ENCODE results near the gene SMIM10.
"Not testable (repeated sequence)": the region's sequence is repeated elsewhere in the genome, so short reads cannot be mapped to it uniquely, and the experiment has no call there.

The SMIM10 gene

GRCh38 chrX:134990801-134991481 is at the start of gene SMIM10:
TSS of gene SMIM10 (plus strand) at chrX:134990991. CDS start at chrX:134991096, 105 bp downstream.
- Histone ChIP-seq H3K79me2 (no peaks in the 10 kb centered on the region), H3K4me3 (ENCODE audit: low read depth, low read length) (peak within 1 kb of the TSS; percentile 5), H3K4me1 (peaks cover 2% of the 10 kb centered on the region), H3K9ac (no peak within 1 kb of the TSS), H3K9me3 (ENCODE audit: control insufficient read depth, low read length) (no peaks in the 10 kb centered on the region), H3K4me2 (ENCODE audit: low read length) (no peak within 1 kb of the TSS), H3K27ac (peak within 1 kb of the TSS; percentile 63), H3K27me3 (ENCODE audit: control insufficient read depth, insufficient read depth, low read length) (no peaks in the 10 kb centered on the region), H2AFZ (peak within 1 kb of the TSS; percentile 82), H3K36me3 (ENCODE audit: control insufficient read depth, insufficient read depth, low read length) (no peaks in the 10 kb centered on the region)
- no peak for TF ChIP-seq CTCF (IDR thresholded peaks at IDR 0.05)

- H3K4me1 ChIP-seq; H3K79me2 ChIP-seq; H3K9ac ChIP-seq; H3K4me2 ChIP-seq (ENCODE audit: low read length); H3K27me3 ChIP-seq (ENCODE audit: control insufficient read depth, insufficient read depth, low read length); H3K9me3 ChIP-seq (ENCODE audit: control insufficient read depth, low read length); H3K27ac ChIP-seq; H3K36me3 ChIP-seq (ENCODE audit: control insufficient read depth, insufficient read depth, low read length); H3K4me3 ChIP-seq (ENCODE audit: low read depth, low read length); H2AFZ ChIP-seq: not testable (repeated sequence)
Observed at GRCh38 chrX:134946364-134946763, 44.4 kb upstream of the SMIM10 start.

GRCh38 chrX:134948333-134949241 is 42.2 kb upstream of the SMIM10 start:
- Histone ChIP-seq H3K9me3 (ENCODE audit: control insufficient read depth, low read length) (no peaks in the 10 kb centered on the region), H2AFZ (no peak overlapping the region), H3K4me2 (ENCODE audit: low read length) (no peak overlapping the region), H3K4me1 (no peaks in the 10 kb centered on the region), H3K27me3 (ENCODE audit: control insufficient read depth, insufficient read depth, low read length) (no peaks in the 10 kb centered on the region), H3K36me3 (ENCODE audit: control insufficient read depth, insufficient read depth, low read length) (no peaks in the 10 kb centered on the region), H3K79me2 (no peaks in the 10 kb centered on the region), H3K27ac (no peak overlapping the region), H3K4me3 (ENCODE audit: low read depth, low read length) (no peak overlapping the region), H3K9ac (no peak overlapping the region)
- TF ChIP-seq CTCF (IDR thresholded peaks at IDR 0.05), result no peak

- no peaks in the 10 kb centered on the region for H3K4me1 ChIP-seq
- no peaks in the 10 kb centered on the region for H3K27me3 ChIP-seq (ENCODE audit: control insufficient read depth, insufficient read depth, low read length)
- H3K4me3 ChIP-seq (ENCODE audit: low read depth, low read length), result no peak overlapping the region
- TF ChIP-seq CTCF (IDR thresholded peaks at IDR 0.05), result no peak
- H3K9ac ChIP-seq, result no peak overlapping the region
- no peak overlapping the region for H3K27ac ChIP-seq
- H3K79me2 ChIP-seq, result no peaks in the 10 kb centered on the region
- no peaks in the 10 kb centered on the region for H3K36me3 ChIP-seq (ENCODE audit: control insufficient read depth, insufficient read depth, low read length)
- no peak overlapping the region for H3K4me2 ChIP-seq (ENCODE audit: low read length)
- no peak overlapping the region for H2AFZ ChIP-seq
- no peaks in the 10 kb centered on the region for H3K9me3 ChIP-seq (ENCODE audit: control insufficient read depth, low read length)
Observed at GRCh38 chrX:134949271-134949670, 41.5 kb upstream of the SMIM10 start.

- Histone ChIP-seq H3K4me3 (ENCODE audit: low read depth, low read length) (no peak overlapping the region), H3K4me2 (ENCODE audit: low read length) (no peak overlapping the region)
- no peak for TF ChIP-seq CTCF (IDR thresholded peaks at IDR 0.05)
Observed at GRCh38 chrX:134957836-134958235, 33.0 kb upstream of the SMIM10 start.

GRCh38 chrX:134960366-134960765 is 30.4 kb upstream of the SMIM10 start:
- H3K27ac ChIP-seq; H3K36me3 ChIP-seq (ENCODE audit: control insufficient read depth, insufficient read depth, low read length); H3K27me3 ChIP-seq (ENCODE audit: control insufficient read depth, insufficient read depth, low read length); H3K4me2 ChIP-seq (ENCODE audit: low read length); H2AFZ ChIP-seq; H3K9ac ChIP-seq; H3K9me3 ChIP-seq (ENCODE audit: control insufficient read depth, low read length); H3K4me1 ChIP-seq; H3K79me2 ChIP-seq; H3K4me3 ChIP-seq (ENCODE audit: low read depth, low read length): not testable (repeated sequence)

More at GRCh38 chrX:134957836-134958235, 33.0 kb upstream of the SMIM10 start:
- H3K4me1 ChIP-seq, result no peaks in the 10 kb centered on the region
- no peaks in the 10 kb centered on the region for H3K27me3 ChIP-seq (ENCODE audit: control insufficient read depth, insufficient read depth, low read length)
- no peaks in the 10 kb centered on the region for H3K9me3 ChIP-seq (ENCODE audit: control insufficient read depth, low read length)
- H2AFZ ChIP-seq, result no peak overlapping the region
- H3K27ac ChIP-seq, result no peak overlapping the region
- no peaks in the 10 kb centered on the region for H3K79me2 ChIP-seq
- no peak overlapping the region for H3K9ac ChIP-seq
- H3K36me3 ChIP-seq (ENCODE audit: control insufficient read depth, insufficient read depth, low read length), result no peaks in the 10 kb centered on the region
